Activated naive CD4-positive, alpha-beta T cell treated with anti-CD3 and anti-CD28 coated beads, Interleukin-2, amount 10 ng/mL, durations not matched to agents 7 days and 5 days (primary cell): ENCODE data around the gene RGS17.
A peak's percentile ranks its signal among the peaks of the same experiment; 100 is the strongest.
"Not testable (repeated sequence)": the region's sequence is repeated elsewhere in the genome, so short reads cannot be mapped to it uniquely, and the experiment has no call there.

Experiments
- CTCF ChIA-PET: fragments of 350-600 bp; sonication (Branson Sonifier 250); formaldehyde crosslinking; loops from one replicate; lab custom pipeline; 2021; ENCODE audit warnings: antibody characterized with exemption; lab: Charles Lee
- DNase-seq: peaks from one replicate; pipeline ENCODE4 v3.0.0-alpha.2; 2020
- H3K27ac Mint-ChIP-seq: one replicate; pipeline ENCODE4 v1.8.0; 2021; ENCODE audit warnings: mild to moderate bottlenecking, moderate library complexity, mixed read lengths
- H3K27me3 Mint-ChIP-seq: one replicate; pipeline ENCODE4 v1.8.0; 2021; ENCODE audit warnings: mild to moderate bottlenecking, mixed read lengths
- H3K36me3 Mint-ChIP-seq: one replicate; pipeline ENCODE4 v1.8.0; 2021; ENCODE audit warnings: mixed read lengths
- H3K4me1 Mint-ChIP-seq: one replicate; pipeline ENCODE4 v1.8.0; 2021; ENCODE audit warnings: mixed read lengths
- H3K4me3 Mint-ChIP-seq: one replicate; pipeline ENCODE4 v1.8.0; 2021; ENCODE audit warnings: mild to moderate bottlenecking, moderate library complexity, mixed read lengths
- H3K9me3 Mint-ChIP-seq: one replicate; pipeline ENCODE4 v1.8.0; 2021; ENCODE audit warnings: mixed read lengths

The RGS17 gene

DNA sequence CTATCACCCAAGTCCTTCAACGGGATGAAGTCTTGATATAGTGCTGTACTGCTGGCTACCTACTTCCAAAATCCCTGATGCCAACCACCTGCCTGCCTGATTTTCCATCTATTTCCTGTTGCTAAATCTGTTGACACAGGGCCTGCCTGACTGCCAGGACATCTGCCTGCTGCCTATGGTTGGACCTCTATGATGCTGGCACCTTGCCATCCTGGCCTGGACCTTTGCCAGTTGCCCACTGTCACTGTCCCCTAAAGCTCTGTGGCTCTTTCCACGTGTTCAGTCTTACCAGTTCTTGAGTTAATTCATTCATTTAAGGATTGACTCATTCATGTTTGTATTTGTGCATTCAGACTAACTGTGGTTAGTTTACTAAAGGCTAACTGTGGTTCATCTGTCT, 9.2 kb upstream of the RGS17 start:
- Mint-ChIP-seq H3K9me3 (no peaks in the 10 kb centered on the region), H3K27ac (no peak overlapping the region), H3K27me3 (no peaks in the 10 kb centered on the region), H3K36me3 (no peaks in the 10 kb centered on the region), H3K4me1 (no peaks in the 10 kb centered on the region), H3K4me3 (no peak overlapping the region)
- no peak for DNase-seq
- CTCF ChIA-PET, result no interaction called here

DNA sequence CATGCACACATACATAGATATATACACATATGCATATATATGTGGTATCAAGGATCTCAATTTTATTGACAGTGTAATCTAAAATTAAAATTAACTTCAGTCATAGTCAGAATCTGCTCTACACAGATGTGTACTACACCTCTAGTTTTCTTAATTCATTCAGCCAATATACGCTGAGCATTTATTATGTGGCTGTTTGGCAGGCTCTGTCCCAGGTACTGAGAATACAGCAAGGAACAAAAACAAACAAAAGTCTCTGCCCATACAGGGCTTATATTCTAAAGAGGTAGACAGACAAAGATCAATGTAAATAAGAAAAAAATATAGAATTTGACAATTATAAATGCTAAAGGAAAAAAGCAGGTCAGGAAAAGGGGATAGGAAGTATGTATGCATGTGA, 7.8 kb upstream of the RGS17 start:
- Mint-ChIP-seq H3K4me3 (no peak overlapping the region), H3K9me3 (no peaks in the 10 kb centered on the region), H3K27me3 (peaks cover 5% of the 10 kb centered on the region), H3K4me1 (no peaks in the 10 kb centered on the region), H3K36me3 (no peaks in the 10 kb centered on the region), H3K27ac (no peak overlapping the region)
- CTCF ChIA-PET, result no interaction called here
- no peak for DNase-seq

- H3K27me3 Mint-ChIP-seq, result peaks cover 23% of the 10 kb centered on the region
- H3K9me3 Mint-ChIP-seq, result no peaks in the 10 kb centered on the region
- CTCF ChIA-PET, result no interaction called here
- H3K4me1 Mint-ChIP-seq, result peaks cover 2% of the 10 kb centered on the region
- DNase-seq, result no peak
- no peak overlapping the region for H3K4me3 Mint-ChIP-seq
- no peaks in the 10 kb centered on the region for H3K36me3 Mint-ChIP-seq
- no peak overlapping the region for H3K27ac Mint-ChIP-seq
Measured at GRCh38 chr6:153135681-153136080, 4.6 kb upstream of the RGS17 start.

DNA sequence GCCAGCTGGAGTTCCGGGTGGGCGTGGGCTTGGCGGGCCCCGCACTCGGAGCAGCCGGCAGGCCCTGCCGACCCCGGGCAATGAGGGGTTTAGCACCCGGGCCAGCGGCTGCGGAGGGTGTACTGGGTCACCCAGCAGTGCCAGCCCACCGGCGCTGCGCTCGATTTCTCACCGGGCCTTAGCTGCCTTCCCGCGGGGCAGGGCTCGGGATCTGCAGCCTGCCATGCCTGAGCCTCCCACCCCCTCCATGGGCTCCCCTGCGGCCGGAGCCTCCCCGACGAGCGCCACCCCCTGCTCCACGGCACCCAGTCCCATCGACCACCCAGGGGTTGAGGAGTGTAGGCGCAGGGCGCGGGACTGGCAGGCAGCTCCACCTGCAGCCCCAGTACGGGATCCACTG, 2.6 kb upstream of the RGS17 start:
- CTCF ChIA-PET, result not testable (repeated sequence)

DNA sequence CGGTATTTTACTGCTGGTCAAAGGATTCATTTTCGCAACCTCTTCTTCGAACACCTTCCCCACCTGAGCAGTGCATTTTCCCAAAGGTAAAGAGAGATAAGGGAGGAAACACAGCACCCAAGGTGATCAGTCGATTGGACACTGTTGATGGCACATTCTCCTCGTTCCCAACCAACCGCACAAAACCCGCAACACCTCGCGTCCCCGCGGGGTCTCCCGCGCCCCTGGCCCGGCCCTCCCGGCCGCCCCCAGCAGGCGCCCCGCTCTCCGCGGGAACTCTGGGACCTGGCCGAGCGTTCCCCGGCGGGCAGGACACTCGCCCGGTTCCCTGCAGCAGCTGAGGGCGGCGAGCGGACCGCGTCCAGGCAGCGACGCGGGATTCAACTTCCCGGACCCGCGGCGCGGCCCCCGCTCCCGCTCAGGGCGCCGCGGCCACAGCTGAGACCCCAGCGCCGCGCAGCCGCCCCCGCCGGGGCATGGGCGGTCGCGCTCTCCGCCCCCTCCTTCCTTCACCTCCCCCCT, 506 bp downstream of the RGS17 start:
- H3K36me3 Mint-ChIP-seq, result no peaks in the 10 kb centered on the region
- peaks cover 57% of the 10 kb centered on the region for H3K27me3 Mint-ChIP-seq
- peak overlapping the region; percentile 74 for H3K4me3 Mint-ChIP-seq
- DNase-seq, result no peak
- no peaks in the 10 kb centered on the region for H3K9me3 Mint-ChIP-seq
- no peak overlapping the region for H3K27ac Mint-ChIP-seq
- CTCF ChIA-PET, result no interaction called here
- H3K4me1 Mint-ChIP-seq, result peaks cover 13% of the 10 kb centered on the region

More for the DNA sequence above, 2.6 kb upstream of the RGS17 start:
- not testable (repeated sequence) for H3K27ac Mint-ChIP-seq, H3K9me3 Mint-ChIP-seq, H3K4me3 Mint-ChIP-seq, DNase-seq, H3K36me3 Mint-ChIP-seq
- H3K27me3 Mint-ChIP-seq, result peaks cover 43% of the 10 kb centered on the region
- H3K4me1 Mint-ChIP-seq, result peaks cover 13% of the 10 kb centered on the region

DNA sequence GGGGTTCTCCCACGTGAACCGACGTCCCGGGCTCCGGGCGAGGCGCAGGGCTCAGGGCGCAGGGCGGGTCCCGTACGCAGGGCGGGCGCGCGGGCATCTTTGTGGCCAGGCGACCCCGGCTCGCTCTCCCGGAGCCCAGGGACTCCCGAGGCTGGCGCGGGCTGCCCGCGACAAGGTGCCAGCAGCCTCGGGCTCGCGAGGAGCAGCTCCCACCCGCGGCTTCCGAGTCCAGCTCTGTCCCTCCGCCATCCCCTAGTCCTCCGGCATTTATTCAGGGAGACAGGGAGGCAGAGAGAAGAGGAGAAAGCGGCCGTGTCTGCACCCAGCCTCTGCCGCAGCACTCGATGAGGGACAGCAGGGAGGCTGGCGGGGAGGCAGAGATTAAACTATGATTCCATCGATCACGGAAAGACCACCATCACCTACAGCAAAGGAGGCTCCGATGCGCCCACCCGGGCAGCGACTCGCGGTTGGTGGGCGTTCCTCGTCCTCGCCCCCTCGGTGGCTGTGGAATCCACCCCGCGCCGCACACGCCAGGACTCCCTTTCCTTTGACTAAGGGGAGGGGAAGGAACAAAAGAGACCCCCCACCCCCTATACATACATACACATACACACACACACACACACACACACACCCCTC, 1.1 kb downstream of the RGS17 start:
- H3K36me3 Mint-ChIP-seq, result no peaks in the 10 kb centered on the region
- no peaks in the 10 kb centered on the region for H3K9me3 Mint-ChIP-seq
- no peak for DNase-seq
- no peak overlapping the region for H3K27ac Mint-ChIP-seq
- CTCF ChIA-PET, result no interaction called here
- peaks cover 57% of the 10 kb centered on the region for H3K27me3 Mint-ChIP-seq
- H3K4me1 Mint-ChIP-seq, result peaks cover 13% of the 10 kb centered on the region
- H3K4me3 Mint-ChIP-seq, result peak overlapping the region; percentile 68

- Mint-ChIP-seq H3K27me3 (peaks cover 38% of the 10 kb centered on the region), H3K9me3 (no peaks in the 10 kb centered on the region), H3K4me1 (peaks cover 13% of the 10 kb centered on the region), H3K4me3 (no peak overlapping the region), H3K36me3 (no peaks in the 10 kb centered on the region), H3K27ac (no peak overlapping the region)
- CTCF ChIA-PET, result no interaction called here
- DNase-seq, result no peak
Measured at GRCh38 chr6:153126218-153126617, 4.9 kb downstream of the RGS17 start.

DNA sequence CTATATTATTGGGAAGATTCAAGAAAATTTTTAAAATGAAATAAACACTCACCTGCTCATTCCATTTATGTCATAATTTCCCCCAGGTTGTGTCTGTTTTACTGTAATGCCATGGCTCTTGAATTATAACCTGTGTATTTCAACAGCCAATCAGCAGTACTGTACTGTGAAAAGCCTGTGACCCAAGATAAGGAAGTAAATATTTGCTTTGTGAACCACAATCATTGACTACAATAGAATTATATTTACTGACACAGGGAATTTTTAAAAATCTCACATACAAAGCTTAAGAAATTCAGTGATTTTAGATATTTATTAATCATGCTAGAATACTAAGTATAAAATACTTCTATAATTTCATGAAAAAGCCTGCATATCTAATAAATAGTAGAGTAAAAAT, 6.0 kb downstream of the RGS17 start:
- no peak overlapping the region for H3K27ac Mint-ChIP-seq
- H3K4me3 Mint-ChIP-seq, result no peak overlapping the region
- peaks cover 28% of the 10 kb centered on the region for H3K27me3 Mint-ChIP-seq
- CTCF ChIA-PET, result no interaction called here
- no peaks in the 10 kb centered on the region for H3K9me3 Mint-ChIP-seq
- H3K36me3 Mint-ChIP-seq, result no peaks in the 10 kb centered on the region
- DNase-seq, result no peak
- H3K4me1 Mint-ChIP-seq, result peaks cover 7% of the 10 kb centered on the region

GRCh38 chr6:153123801-153124200, 7.3 kb downstream of the RGS17 start:
- peaks cover 16% of the 10 kb centered on the region for H3K27me3 Mint-ChIP-seq
- H3K4me3 Mint-ChIP-seq, result no peak overlapping the region
- H3K9me3 Mint-ChIP-seq, result no peaks in the 10 kb centered on the region

DNA sequence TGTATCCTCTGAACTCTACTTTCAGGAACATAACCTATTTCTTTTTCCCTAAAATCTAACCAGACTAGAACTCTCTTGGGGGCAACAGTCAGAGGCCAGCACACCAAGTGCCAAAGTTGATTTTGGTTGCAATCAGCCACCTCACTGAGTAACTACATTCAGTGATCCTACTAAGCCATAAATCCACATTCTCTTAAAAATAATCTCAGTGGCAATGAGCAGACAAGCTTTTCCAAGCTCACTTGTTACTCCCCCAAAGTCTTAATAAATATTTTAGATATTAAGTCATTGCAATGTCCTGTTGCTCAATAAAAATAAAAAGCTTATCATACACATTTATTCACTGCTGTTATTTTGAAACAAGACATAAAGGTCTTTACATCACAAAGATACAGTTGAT, 9.8 kb downstream of the RGS17 start:
- DNase-seq, result no peak
- no peak overlapping the region for H3K27ac Mint-ChIP-seq
- H3K36me3 Mint-ChIP-seq, result no peaks in the 10 kb centered on the region
- H3K4me1 Mint-ChIP-seq, result no peaks in the 10 kb centered on the region
- no peak overlapping the region for H3K4me3 Mint-ChIP-seq
- peaks cover 5% of the 10 kb centered on the region for H3K27me3 Mint-ChIP-seq
- CTCF ChIA-PET, result no interaction called here
- H3K9me3 Mint-ChIP-seq, result no peaks in the 10 kb centered on the region

More at GRCh38 chr6:153123801-153124200, 7.3 kb downstream of the RGS17 start:
- DNase-seq, result no peak
- Mint-ChIP-seq H3K36me3 (no peaks in the 10 kb centered on the region), H3K4me1 (no peaks in the 10 kb centered on the region), H3K27ac (no peak overlapping the region)
- CTCF ChIA-PET, result no interaction called here

DNA sequence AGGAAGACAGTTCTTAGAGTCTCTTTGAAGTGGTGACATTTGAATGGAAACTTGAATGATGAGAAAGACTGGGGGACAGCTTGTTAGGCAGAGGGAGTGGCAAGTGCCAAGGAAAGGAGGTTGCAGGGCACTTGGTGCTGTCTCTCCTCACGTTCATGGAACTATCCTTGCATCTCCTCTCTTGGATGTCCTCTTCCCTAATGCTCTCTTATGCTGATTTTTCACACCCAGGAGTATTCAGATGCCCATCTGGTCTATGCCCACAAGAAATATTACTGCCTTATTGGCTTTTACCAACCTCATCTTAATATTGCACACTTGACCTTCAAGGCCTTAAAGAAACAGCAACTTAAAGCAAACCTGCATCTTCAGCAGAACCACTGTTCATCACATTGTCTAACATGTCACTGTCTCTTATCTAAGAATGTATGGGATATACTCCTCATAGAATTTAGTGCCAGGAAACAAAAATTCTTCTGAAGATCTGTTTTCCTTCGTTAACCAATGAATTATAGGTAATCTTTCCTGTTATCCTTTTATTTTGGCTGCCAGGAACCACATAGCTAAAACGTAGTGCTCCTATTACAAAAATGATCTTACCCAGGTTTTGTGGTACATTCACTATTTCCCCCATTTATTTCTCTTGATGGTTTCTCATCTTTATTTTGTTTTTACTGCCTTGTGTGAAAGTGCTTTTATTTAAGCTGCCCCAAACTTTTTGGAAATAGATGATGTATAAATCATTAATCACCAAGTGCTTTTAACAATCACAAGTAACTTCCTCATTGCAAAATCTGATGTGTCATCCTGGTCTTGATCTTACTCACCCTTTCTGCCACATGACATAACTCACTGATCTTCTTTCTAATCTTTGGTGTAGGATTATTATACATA, 12.8 kb downstream of the RGS17 start:
- H3K27ac Mint-ChIP-seq, result no peak overlapping the region
- no peaks in the 10 kb centered on the region for H3K4me1 Mint-ChIP-seq
- H3K27me3 Mint-ChIP-seq, result no peaks in the 10 kb centered on the region
- no peak overlapping the region for H3K4me3 Mint-ChIP-seq
- no peaks in the 10 kb centered on the region for H3K9me3 Mint-ChIP-seq
- CTCF ChIA-PET, result no interaction called here
- H3K36me3 Mint-ChIP-seq, result no peaks in the 10 kb centered on the region
- DNase-seq, result no peak

- CTCF ChIA-PET, H3K4me3 Mint-ChIP-seq, H3K36me3 Mint-ChIP-seq, DNase-seq, H3K4me1 Mint-ChIP-seq, H3K9me3 Mint-ChIP-seq, H3K27ac Mint-ChIP-seq, H3K27me3 Mint-ChIP-seq: not testable (repeated sequence)
Measured at GRCh38 chr6:153111082-153111481, 20.0 kb downstream of the RGS17 start.

GRCh38 chr6:153110612-153111011, 20.5 kb downstream of the RGS17 start:
- DNase-seq, H3K27ac Mint-ChIP-seq, H3K27me3 Mint-ChIP-seq, H3K4me3 Mint-ChIP-seq, CTCF ChIA-PET, H3K9me3 Mint-ChIP-seq, H3K4me1 Mint-ChIP-seq, H3K36me3 Mint-ChIP-seq: not testable (repeated sequence)

DNA sequence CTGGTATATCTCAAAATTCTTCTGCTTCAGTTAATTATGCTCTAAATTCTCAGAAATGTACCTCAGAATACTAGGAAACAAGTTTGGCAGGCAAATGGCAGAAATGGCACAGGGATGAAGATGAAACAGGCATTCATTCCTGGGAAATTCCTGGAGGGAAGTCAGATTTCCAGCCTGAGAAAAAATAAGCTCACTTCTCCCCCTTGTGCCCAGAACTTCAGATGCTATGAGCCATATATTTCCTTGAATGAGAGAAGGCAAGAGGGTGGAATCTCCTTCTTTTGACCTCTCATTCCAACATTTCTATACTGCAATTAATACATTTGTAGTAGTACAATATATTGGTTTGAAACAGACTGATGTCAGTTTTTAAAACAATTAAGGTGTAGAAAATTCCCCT, 22.8 kb downstream of the RGS17 start:
- Mint-ChIP-seq H3K36me3 (no peaks in the 10 kb centered on the region), H3K27ac (no peak overlapping the region), H3K27me3 (no peaks in the 10 kb centered on the region), H3K9me3 (peaks cover 2% of the 10 kb centered on the region), H3K4me1 (no peaks in the 10 kb centered on the region), H3K4me3 (no peak overlapping the region)
- CTCF ChIA-PET, result no interaction called here
- DNase-seq, result no peak

GRCh38 chr6:153106021-153106420, 25.1 kb downstream of the RGS17 start:
- Mint-ChIP-seq H3K36me3 (no peaks in the 10 kb centered on the region), H3K9me3 (no peaks in the 10 kb centered on the region), H3K4me3 (no peak overlapping the region), H3K27ac (no peak overlapping the region), H3K27me3 (no peaks in the 10 kb centered on the region), H3K4me1 (no peaks in the 10 kb centered on the region)
- no peak for DNase-seq
- CTCF ChIA-PET, result no interaction called here
